Right lung (tissue), 10 donors: ENCODE data around the gene C9orf152. TPM values are rescaled to one million over a fixed set of nuclear protein-coding genes. Genes with fewer than 3 reads are reported as not detected.
"Not testable (repeated sequence)": the region's sequence is repeated elsewhere in the genome, so short reads cannot be mapped to it uniquely, and the experiment has no call there.

Experiments
- DNase-seq, 2 donors: peaks; one replicate each; pipeline ENCODE4 v3.0.0-alpha.2; 2013
- long read RNA-seq, 8 donors: transcript quantifications; one replicate each; lab custom pipeline, GENCODE V29; 2026
- polyA plus RNA-seq, 5 donors: library from polyadenylated mRNA; unstranded; fragments of 120-200 nt; gene quantifications; one replicate each; pipeline versions ENCODE4 v1.2.1 to v1.2.3, GENCODE V29; 2013; ENCODE audit warnings: inconsistent platforms in 1 of 5, low replicate concordance in 1 of 5; ENCODE audit not compliant: insufficient read length in 5 of 5, insufficient read depth in 1 of 5

Gene C9orf152
- polyA plus RNA-seq = 10 to 100 TPM in 2 of 5 donors, 1 to 10 TPM in 3; 6.9 to 13.6 (median 9.5) TPM
- long read RNA-seq, donor 1, transcript C9orf152-201 (2 exons, 2,717 nt) = major isoform, 10 of 10 reads
- long read RNA-seq, donor 1, partial matches to known transcripts = 0 of 10 reads
- long read RNA-seq, donor 1, other reads (novel, unspliced or antisense) = 0 of 10 reads
- long read RNA-seq, donor 2, partial matches to known transcripts = 0 of 2 reads
- long read RNA-seq, donor 2, other reads (novel, unspliced or antisense) = 0 of 2 reads
- long read RNA-seq, donor 3, transcript C9orf152-201 (2 exons, 2,717 nt) = major isoform, 10 of 10 reads
- long read RNA-seq, donor 3, partial matches to known transcripts = 0 of 10 reads
- long read RNA-seq, donor 3, other reads (novel, unspliced or antisense) = 0 of 10 reads
- long read RNA-seq, donor 4, transcript C9orf152-201 (2 exons, 2,717 nt) = major isoform, 6 of 11 reads
- long read RNA-seq, donor 4, partial matches to known transcripts = 5 of 11 reads
- long read RNA-seq, donor 4, other reads (novel, unspliced or antisense) = 0 of 11 reads
- long read RNA-seq, donor 5, transcript C9orf152-201 (2 exons, 2,717 nt) = major isoform, 5 of 5 reads
- long read RNA-seq, donor 5, partial matches to known transcripts = 0 of 5 reads
- long read RNA-seq, donor 5, other reads (novel, unspliced or antisense) = 0 of 5 reads
- long read RNA-seq, donor 6, transcript C9orf152-201 (2 exons, 2,717 nt) = major isoform, 13 of 19 reads
- long read RNA-seq, donor 6, partial matches to known transcripts = 6 of 19 reads
- long read RNA-seq, donor 6, other reads (novel, unspliced or antisense) = 0 of 19 reads
- long read RNA-seq, donor 7, transcript C9orf152-201 (2 exons, 2,717 nt) = major isoform, 5 of 5 reads
- long read RNA-seq, donor 7, partial matches to known transcripts = 0 of 5 reads
- long read RNA-seq, donor 7, other reads (novel, unspliced or antisense) = 0 of 5 reads
- long read RNA-seq, donor 8, partial matches to known transcripts = 0 of 1 reads
- long read RNA-seq, donor 8, other reads (novel, unspliced or antisense) = 0 of 1 reads

- no peak for DNase-seq
Observed at GRCh38 chr9:110208031-110208430, at the start of gene C9orf152. TSS of gene C9orf152 (minus strand) at chr9:110208159. CDS start at chr9:110207579, 580 bp downstream.

- no peak for DNase-seq
Observed at GRCh38 chr9:110257097-110257841, 49.3 kb upstream of the C9orf152 start.

- DNase-seq = peak; percentile 91 to 92
Observed at GRCh38 chr9:110256380-110257096, 48.6 kb upstream of the C9orf152 start, which contains the start of gene TXN. TSS of gene TXN (minus strand) at chr9:110256507. CDS start at chr9:110256435, 72 bp downstream.

GRCh38 chr9:110255463-110256379 lies 47.8 kb upstream of the C9orf152 start:
- DNase-seq = peak; percentile 52 to 65

GRCh38 chr9:110255034-110255462 lies 47.1 kb upstream of the C9orf152 start:
- DNase-seq = peak in 1 of 2 donors; percentile 30

- DNase-seq = no peak
Observed at GRCh38 chr9:110254500-110254899, 46.5 kb upstream of the C9orf152 start.

GRCh38 chr9:110252509-110253139 lies 44.7 kb upstream of the C9orf152 start:
- no peak for DNase-seq

- DNase-seq = not testable (repeated sequence)
Observed at GRCh38 chr9:110251770-110252169, 43.8 kb upstream of the C9orf152 start.

GRCh38 chr9:110251212-110251611 lies 43.3 kb upstream of the C9orf152 start:
- DNase-seq = no peak

- no peak for DNase-seq
Observed at GRCh38 chr9:110249603-110250002, 41.6 kb upstream of the C9orf152 start.

GRCh38 chr9:110248361-110248760 lies 40.4 kb upstream of the C9orf152 start:
- no peak for DNase-seq

- no peak for DNase-seq
Observed at GRCh38 chr9:110246214-110246613, 38.3 kb upstream of the C9orf152 start.

GRCh38 chr9:110244616-110245015 lies 36.7 kb upstream of the C9orf152 start:
- DNase-seq = no peak

GRCh38 chr9:110241858-110242321 lies 33.9 kb upstream of the C9orf152 start:
- DNase-seq = no peak

- no peak for DNase-seq
Observed at GRCh38 chr9:110241260-110241857, 33.4 kb upstream of the C9orf152 start.

- DNase-seq = no peak
Observed at GRCh38 chr9:110240198-110240597, 32.2 kb upstream of the C9orf152 start.

- no peak for DNase-seq
Observed at GRCh38 chr9:110228321-110228720, 20.4 kb upstream of the C9orf152 start.

GRCh38 chr9:110224583-110224982 lies 16.6 kb upstream of the C9orf152 start:
- no peak for DNase-seq
